SU-DHL-6 (cell line): Measurements from ENCODE around the gene TBC1D9B.

Experiments
- CTCF ChIP-seq: fragments of 200-600 bp; sonication (generic); IDR thresholded peaks from one replicate; pipeline ENCODE4 v1.5.1; 2017; ENCODE audit warnings: antibody characterized with exemption, mild to moderate bottlenecking, low read length, moderate library complexity; ENCODE audit not compliant: insufficient read depth, poor library complexity, severe bottlenecking
- EZH2phosphoT487 ChIP-seq: fragments of 200-600 bp; sonication (generic), shearing (Covaris generic); conservative IDR thresholded peaks from 2 replicates; pipeline ENCODE4 v1.6.1; 2018; ENCODE audit warnings: mild to moderate bottlenecking, antibody characterized with exemption, low read length, moderate library complexity, mixed read lengths

DNA sequence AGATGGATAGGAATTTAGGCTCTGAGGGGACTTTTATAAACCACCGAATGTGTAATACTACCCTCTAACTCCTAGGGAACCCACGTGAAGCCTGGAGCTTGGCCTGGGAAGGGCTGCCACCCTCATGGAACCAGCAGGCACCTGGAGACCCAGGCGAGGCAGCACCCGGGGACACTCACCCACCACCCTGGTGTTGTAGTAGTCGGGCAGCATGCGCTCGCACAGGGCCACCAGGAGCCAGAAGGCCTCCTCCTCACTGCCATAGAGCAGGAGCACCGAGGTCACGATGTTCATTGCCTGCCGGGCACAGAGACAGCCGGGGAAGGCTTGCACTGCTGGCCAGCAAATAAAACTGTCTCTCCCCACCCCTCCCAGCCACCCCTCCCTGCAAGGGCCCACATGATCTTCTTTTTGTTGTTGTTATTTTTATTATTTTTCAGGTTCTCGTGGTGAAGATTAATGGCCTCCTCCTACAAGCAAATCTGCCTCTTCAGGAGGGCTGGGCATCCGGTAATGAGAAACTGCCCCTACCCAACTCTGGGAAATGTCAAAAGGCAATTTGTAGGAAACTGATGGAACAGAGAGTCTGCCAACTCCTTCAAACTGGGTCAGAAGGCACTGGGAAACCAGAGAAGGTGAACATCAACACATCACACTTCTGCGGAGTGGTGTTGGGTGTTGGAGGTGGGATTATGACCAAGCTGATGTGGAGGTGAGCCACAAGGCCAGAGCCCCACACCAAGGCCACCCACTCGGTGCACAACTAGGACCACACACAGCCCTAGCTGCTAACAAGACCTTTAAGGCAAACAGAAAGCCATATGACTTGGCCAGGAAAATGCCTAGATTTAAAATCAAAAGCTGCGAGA, 31.7 kb downstream of the TBC1D9B start:
- TF ChIP-seq CTCF: no peak
- no peak for TF ChIP-seq EZH2phosphoT487
